Lower leg skin (tissue), 3 donors: ENCODE measurements around the gene FEN1.

Experiments
- POLR2A ChIP-seq, 2 donors: fragments of 450-650 bp; IDR thresholded peaks; one replicate each; pipeline ENCODE4 v1.6.1; 2016 to 2017; ENCODE audit warnings: antibody characterized with exemption in 2 of 2, mild to moderate bottlenecking in 1 of 2, moderate library complexity in 1 of 2
- TF ChIP-seq, protein P1 (sequence below), 3 donors: fragments of 450-650 bp; IDR thresholded peaks; one replicate each; pipeline ENCODE4 v1.5.1; 2016; ENCODE audit warnings: antibody characterized with exemption in 3 of 3, mild to moderate bottlenecking in 3 of 3, moderate library complexity in 2 of 3

DNA sequence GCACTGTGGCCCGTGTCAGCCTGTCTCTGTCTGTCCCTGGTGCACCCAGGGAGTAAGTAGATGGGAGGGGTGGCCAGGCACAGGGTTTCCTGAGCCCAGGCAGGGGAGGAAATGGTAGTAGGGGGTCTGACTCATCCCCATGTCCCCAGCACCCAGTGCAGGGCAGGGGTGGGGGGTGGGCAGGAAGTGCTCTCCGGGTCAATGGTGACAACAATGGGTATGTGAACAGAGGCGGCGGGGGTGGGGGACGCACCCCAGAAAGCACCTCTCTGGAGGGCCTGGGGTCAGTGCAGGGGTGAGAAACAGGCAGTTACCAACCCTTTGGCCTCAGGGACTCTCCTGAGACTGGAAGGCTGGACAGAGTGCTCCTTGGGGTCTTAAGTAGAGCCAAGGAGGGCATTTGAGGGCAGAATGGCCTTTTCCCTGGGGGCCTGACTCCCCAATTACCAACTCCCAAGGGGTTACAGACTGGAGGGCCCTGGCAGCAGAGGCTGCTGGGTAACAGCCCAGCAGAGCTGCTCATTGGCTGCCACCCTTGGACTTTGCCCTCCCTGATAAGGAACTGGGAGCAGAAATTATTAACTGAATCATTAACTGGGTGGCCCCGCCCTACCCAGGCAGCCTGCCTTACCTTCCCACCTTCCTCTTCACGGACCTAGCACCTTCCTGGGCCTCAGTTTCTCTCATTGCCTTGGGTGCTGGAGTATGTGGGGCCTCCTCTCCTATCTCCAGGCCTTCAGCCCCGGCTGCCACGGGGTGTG, 36.1 kb upstream of the FEN1 start:
- TF ChIP-seq, protein P1, sequence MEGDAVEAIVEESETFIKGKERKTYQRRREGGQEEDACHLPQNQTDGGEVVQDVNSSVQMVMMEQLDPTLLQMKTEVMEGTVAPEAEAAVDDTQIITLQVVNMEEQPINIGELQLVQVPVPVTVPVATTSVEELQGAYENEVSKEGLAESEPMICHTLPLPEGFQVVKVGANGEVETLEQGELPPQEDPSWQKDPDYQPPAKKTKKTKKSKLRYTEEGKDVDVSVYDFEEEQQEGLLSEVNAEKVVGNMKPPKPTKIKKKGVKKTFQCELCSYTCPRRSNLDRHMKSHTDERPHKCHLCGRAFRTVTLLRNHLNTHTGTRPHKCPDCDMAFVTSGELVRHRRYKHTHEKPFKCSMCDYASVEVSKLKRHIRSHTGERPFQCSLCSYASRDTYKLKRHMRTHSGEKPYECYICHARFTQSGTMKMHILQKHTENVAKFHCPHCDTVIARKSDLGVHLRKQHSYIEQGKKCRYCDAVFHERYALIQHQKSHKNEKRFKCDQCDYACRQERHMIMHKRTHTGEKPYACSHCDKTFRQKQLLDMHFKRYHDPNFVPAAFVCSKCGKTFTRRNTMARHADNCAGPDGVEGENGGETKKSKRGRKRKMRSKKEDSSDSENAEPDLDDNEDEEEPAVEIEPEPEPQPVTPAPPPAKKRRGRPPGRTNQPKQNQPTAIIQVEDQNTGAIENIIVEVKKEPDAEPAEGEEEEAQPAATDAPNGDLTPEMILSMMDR (IDR thresholded peaks at IDR 0.05): no peak
- no peak for TF ChIP-seq POLR2A (IDR thresholded peaks at IDR 0.05)
